Lower lobe of right lung (tissue), 2 donors: ENCODE results near the gene TJAP1. TPM values are rescaled to one million over a fixed set of nuclear protein-coding genes. Genes with fewer than 3 reads are reported as not detected.

Experiments used
- ATAC-seq, 2 donors: fragments of 200-7000 bp; cut with Tn5 transposase; one replicate each; pipeline ENCODE4 v1.9.1; 2020 to 2022; ENCODE audit warnings: mild to moderate bottlenecking in 2 of 2, moderate library complexity in 2 of 2
- DNase-seq: peaks from one replicate; pipeline ENCODE4 v3.0.0-alpha.2; 2020
- H3K27ac ChIP-seq: fragments of 200-600 bp; one replicate; pipeline ENCODE4 v1.8.0; 2022
- H3K27me3 ChIP-seq: fragments of 200-600 bp; one replicate; pipeline ENCODE4 v1.8.0; 2022; ENCODE audit warnings: low read depth
- H3K36me3 ChIP-seq: fragments of 200-600 bp; one replicate; pipeline ENCODE4 v1.8.0; 2022; ENCODE audit warnings: mild to moderate bottlenecking
- H3K4me1 ChIP-seq: fragments of 200-600 bp; one replicate; pipeline ENCODE4 v1.8.0; 2022
- H3K4me3 ChIP-seq: fragments of 200-600 bp; one replicate; pipeline ENCODE4 v1.8.0; 2022; ENCODE audit warnings: mild to moderate bottlenecking
- H3K9me3 ChIP-seq: fragments of 200-600 bp; one replicate; pipeline ENCODE4 v1.8.0; 2022
- intact Hi-C: fragments of 100-400 bp; cut with DNase I; formaldehyde crosslinking; loops from one replicate; pipeline ENCODE4 v1.11.0; 2022
- total RNA-seq: library from RNA; stranded (reverse); fragmentation: NEBNext Ultra II Directional; extraction: Animal tissue kit (Norgen Biotek cat#: 25700); gene quantifications from one replicate; pipeline ENCODE4 v1.2.1, GENCODE V29; 2021
- TF ChIP-seq, protein P1 (sequence below): fragments of 200-600 bp; IDR thresholded peaks from one replicate; pipeline ENCODE4 v1.8.0; 2022; ENCODE audit warnings: antibody characterized with exemption, mild to moderate bottlenecking
- donor health status: DM: no; HTN: yes; CAD: no; lungs with severe emphysema.

The TJAP1 gene
- total RNA-seq, 1 donor from 2014 or later = 34.3 TPM

DNA sequence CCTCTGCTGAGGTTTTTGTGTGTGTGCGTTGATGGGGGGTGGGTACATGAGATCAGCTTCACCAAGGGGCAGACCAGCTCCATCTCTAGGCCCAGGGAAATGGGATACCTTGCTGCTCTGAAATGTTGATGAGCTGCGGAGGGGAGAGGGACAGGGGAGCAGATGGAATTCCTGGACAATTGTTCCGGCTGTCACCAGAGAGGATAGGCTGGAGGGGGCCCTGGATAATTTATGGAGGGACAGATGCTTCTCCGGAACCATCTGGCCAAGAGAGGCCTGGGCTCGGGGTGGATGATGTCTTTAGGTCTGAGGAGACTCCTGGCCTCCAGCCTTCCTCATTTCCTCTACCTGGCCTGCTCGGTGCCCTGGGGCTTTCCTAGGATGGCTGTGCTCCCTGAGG is 1.9 kb upstream of the TJAP1 start:
- intact Hi-C loops = no loop called here
- ATAC-seq = no peak
- H3K4me3 ChIP-seq = no peak overlapping the region
- H3K27ac ChIP-seq = no peak overlapping the region
- H3K36me3 ChIP-seq = peaks cover under 1% of the 10 kb centered on the region
- no peaks in the 10 kb centered on the region for H3K27me3 ChIP-seq
- no peak for DNase-seq
- H3K9me3 ChIP-seq = no peaks in the 10 kb centered on the region
- TF ChIP-seq, protein P1, sequence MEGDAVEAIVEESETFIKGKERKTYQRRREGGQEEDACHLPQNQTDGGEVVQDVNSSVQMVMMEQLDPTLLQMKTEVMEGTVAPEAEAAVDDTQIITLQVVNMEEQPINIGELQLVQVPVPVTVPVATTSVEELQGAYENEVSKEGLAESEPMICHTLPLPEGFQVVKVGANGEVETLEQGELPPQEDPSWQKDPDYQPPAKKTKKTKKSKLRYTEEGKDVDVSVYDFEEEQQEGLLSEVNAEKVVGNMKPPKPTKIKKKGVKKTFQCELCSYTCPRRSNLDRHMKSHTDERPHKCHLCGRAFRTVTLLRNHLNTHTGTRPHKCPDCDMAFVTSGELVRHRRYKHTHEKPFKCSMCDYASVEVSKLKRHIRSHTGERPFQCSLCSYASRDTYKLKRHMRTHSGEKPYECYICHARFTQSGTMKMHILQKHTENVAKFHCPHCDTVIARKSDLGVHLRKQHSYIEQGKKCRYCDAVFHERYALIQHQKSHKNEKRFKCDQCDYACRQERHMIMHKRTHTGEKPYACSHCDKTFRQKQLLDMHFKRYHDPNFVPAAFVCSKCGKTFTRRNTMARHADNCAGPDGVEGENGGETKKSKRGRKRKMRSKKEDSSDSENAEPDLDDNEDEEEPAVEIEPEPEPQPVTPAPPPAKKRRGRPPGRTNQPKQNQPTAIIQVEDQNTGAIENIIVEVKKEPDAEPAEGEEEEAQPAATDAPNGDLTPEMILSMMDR = no peak
- peaks cover 17% of the 10 kb centered on the region for H3K4me1 ChIP-seq

DNA sequence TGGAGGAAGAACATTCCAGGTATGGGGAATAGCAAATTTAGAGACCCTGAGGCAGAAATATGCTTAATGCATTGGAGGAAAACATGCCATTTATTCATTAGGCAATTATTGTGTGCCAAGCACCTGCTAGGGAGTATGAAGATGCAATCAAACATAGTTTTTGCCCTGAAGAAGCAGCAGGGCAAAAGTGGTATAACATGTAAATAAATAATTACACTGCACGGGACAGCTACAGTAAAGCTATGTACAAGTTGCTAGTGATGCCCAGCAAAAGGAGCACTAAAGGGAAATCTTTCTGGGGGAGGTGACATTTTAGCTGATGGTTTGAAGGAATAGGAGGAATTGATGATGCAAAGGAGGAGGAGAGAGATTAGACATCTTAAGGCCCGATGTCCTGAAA is 624 bp upstream of the TJAP1 start:
- Histone ChIP-seq H3K9me3 (no peaks in the 10 kb centered on the region), H3K27ac (peak overlapping the region; percentile 85), H3K36me3 (peaks cover 4% of the 10 kb centered on the region), H3K4me3 (peak overlapping the region; percentile 68), H3K27me3 (no peaks in the 10 kb centered on the region), H3K4me1 (peaks cover 24% of the 10 kb centered on the region)
- TF ChIP-seq, protein P1 = no peak
- intact Hi-C loops = no loop called here
- no peak for DNase-seq
- ATAC-seq = no peak

DNA sequence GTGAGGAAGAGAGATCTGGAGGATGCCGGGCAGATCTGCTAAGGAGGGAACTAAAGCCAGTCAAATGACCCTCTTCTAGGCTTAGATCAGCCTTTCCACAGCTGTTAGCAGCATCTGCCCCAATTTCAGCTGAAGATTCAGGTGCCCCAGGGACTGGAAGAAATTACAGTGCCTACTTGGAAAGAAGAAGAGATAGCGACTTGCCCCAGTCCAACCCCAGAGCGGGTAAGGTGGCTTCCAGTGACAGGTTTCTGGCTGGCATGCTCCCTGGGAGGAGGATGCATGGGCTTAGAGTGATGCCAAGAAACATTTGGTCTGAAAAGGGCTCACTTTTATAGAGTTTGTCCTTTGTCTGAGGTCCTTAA is 620 bp downstream of the TJAP1 start:
- Histone ChIP-seq H3K4me1 (peaks cover 24% of the 10 kb centered on the region), H3K4me3 (peak overlapping the region; percentile 68), H3K36me3 (peaks cover 4% of the 10 kb centered on the region), H3K27me3 (no peaks in the 10 kb centered on the region), H3K9me3 (no peaks in the 10 kb centered on the region), H3K27ac (peak overlapping the region; percentile 85)
- ATAC-seq (no peak), DNase-seq (no peak)
- TF ChIP-seq, protein P1 = no peak
- intact Hi-C loops = no loop called here

DNA sequence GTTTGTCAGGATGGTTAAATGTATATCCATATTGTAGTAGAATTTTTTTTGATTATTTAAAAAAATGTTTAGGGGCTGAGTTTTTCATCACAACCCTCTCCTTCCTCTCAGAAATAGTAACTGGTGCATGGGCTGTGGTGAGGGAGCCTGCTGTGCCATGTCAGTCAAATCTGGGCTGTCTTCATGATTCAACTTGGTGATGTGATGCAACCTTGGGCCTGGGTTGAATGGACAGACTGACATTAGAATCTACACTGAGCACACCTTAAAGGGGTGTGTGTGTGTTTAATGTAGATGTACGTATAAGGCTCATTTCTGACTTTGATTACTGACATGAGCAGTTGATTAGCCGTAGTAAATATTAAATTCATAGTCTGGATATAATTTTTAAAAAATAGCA is 3.7 kb downstream of the TJAP1 start:
- TF ChIP-seq, protein P1 = no peak
- Histone ChIP-seq H3K9me3 (no peaks in the 10 kb centered on the region), H3K36me3 (peaks cover 4% of the 10 kb centered on the region), H3K4me1 (peaks cover 24% of the 10 kb centered on the region), H3K27me3 (no peaks in the 10 kb centered on the region), H3K27ac (no peak overlapping the region), H3K4me3 (no peak overlapping the region)
- DNase-seq (no peak), ATAC-seq (no peak)
- intact Hi-C loops = no loop called here

DNA sequence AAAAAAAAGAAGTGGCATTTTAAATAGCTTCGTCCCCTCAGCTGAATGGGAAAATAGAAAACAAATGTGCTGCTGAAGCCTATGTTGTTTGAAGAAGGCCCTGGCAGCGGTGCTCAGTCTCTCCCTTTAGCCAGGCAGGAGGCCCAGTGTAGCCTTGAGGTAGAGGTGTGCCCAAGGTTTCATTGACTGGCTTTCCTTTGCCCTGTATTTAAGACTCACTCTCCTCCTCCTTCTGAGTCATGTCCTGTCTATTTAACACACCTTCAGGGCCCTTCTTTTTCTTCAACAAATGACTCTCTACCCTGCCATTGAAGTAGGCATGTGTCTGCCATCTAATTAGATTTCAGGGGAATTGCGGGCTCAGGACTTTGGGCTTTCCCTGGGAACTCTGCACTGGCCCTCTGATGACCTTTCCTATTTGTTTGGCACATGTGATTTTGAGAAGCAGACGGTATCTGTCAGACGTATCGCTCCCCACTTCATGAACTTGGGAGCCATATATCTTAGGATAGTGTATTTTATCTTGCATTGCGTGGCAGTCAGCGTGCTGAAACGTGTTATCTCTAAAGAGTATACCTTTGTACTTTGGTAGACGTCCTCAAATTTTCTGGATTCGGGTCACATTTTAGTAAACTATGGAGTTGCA is 4.3 kb downstream of the TJAP1 start:
- TF ChIP-seq, protein P1 = no peak
- no peak for ATAC-seq
- no peak for DNase-seq
- Histone ChIP-seq H3K9me3 (no peaks in the 10 kb centered on the region), H3K4me1 (peaks cover 24% of the 10 kb centered on the region), H3K4me3 (no peak overlapping the region), H3K36me3 (peaks cover 4% of the 10 kb centered on the region), H3K27me3 (no peaks in the 10 kb centered on the region), H3K27ac (no peak overlapping the region)
- intact Hi-C loops = no loop called here
